ENCODE data around the gene VANGL2. TPM values are rescaled to one million over a fixed set of nuclear protein-coding genes. Genes with fewer than 3 reads are reported as not detected.

VANGL2 gene
- total RNA-seq, 6 experiments from 2014 or later, result 0.06 to 0.22 (median 0.12) TPM

DNA sequence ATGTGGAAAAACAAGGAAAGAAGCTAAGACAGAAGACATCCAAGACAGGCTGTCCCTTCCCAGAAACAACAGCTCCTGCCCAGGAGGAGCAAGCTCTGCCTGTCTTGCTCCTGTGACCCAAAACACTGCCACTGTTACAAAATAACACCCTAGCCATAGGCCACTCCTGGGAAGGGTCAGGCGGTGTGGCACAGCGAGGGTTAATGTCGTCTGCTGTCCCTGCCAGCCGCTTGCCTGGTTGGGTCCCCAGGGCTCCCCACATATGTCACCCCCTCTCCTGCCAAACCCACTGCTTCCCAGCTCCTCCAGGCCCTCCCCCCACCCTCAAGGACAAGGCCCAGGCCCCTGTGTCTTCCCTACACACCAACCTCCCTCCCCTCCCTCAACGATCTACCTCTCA lies 37.4 kb upstream of the VANGL2 start:
- no peak for TF ChIP-seq POLR2A (IDR thresholded peaks at IDR 0.05)
- TF ChIP-seq, protein P1, sequence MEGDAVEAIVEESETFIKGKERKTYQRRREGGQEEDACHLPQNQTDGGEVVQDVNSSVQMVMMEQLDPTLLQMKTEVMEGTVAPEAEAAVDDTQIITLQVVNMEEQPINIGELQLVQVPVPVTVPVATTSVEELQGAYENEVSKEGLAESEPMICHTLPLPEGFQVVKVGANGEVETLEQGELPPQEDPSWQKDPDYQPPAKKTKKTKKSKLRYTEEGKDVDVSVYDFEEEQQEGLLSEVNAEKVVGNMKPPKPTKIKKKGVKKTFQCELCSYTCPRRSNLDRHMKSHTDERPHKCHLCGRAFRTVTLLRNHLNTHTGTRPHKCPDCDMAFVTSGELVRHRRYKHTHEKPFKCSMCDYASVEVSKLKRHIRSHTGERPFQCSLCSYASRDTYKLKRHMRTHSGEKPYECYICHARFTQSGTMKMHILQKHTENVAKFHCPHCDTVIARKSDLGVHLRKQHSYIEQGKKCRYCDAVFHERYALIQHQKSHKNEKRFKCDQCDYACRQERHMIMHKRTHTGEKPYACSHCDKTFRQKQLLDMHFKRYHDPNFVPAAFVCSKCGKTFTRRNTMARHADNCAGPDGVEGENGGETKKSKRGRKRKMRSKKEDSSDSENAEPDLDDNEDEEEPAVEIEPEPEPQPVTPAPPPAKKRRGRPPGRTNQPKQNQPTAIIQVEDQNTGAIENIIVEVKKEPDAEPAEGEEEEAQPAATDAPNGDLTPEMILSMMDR (IDR thresholded peaks at IDR 0.05), result no peak
- H3K27me3 ChIP-seq, result no peaks in the 10 kb centered on the region
- H3K9me3 ChIP-seq, result no peaks in the 10 kb centered on the region
- WGBS (ENCODE audit: insufficient coverage, low coverage, low lambda C conversion rate, missing lambda C conversion rate), result 39% methylated on average over 2 of the region's 5 CpGs
- H3K27ac ChIP-seq, result no peak overlapping the region
- H3K36me3 ChIP-seq, result peaks cover 0 to 7% (median 2%) of the 10 kb centered on the region in 4 donors
- DNase-seq (no peak), ATAC-seq (no peak)
- no peaks in the 10 kb centered on the region for H3K4me1 ChIP-seq
- H3K4me3 ChIP-seq, result no peak overlapping the region
- intact Hi-C loops (cut with DNase I), result loop anchor here in 1 of 2 donors (10.0 kb wide), 1 partner anchor 168 kb away; the partner anchor contains the start of gene CASQ1

DNA sequence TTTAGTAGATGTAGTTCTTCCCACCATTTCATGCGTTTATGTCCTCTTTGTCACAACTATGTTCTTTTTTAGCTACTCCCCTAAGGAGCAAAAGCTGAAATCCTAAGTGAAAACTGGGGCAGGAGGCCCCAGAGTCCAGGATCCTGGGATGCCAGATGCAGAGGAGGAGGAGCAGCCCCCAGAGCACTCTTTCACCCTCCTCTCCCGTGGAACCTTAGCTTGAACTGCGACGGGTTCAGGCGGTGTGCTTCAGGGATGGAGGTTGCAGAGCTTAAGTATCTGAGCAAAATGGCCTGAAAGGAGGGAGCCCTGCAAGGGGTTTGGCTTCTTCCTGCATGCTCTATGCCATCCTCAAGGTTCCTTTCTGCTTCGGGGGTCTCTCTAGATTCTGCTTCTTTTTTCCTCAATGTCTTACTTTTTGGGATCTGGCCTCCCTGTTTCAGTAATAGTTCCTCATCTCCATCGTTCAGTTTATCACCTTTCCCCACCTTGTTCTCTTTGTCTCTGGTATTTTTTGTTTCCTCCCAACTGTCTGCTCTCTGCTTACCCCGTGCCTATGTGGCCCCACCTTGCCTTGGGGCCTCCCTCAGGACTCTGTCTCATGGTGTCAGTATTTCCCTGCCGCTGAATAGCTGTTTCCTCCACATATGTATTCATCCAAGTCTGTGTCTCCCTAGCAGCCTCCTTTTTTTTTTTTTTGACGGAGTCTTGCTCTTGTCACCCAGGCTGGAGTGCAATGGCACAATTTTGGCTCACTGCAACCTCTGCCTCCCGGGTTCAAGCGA lies 36.2 kb upstream of the VANGL2 start:
- H3K27me3 ChIP-seq, result no peaks in the 10 kb centered on the region
- H3K9me3 ChIP-seq, result no peaks in the 10 kb centered on the region
- no peak overlapping the region for H3K27ac ChIP-seq
- H3K4me1 ChIP-seq, result no peaks in the 10 kb centered on the region
- no peak overlapping the region for H3K4me3 ChIP-seq
- intact Hi-C loops (cut with DNase I), result loop anchor here in 1 of 2 donors (10.0 kb wide), 1 partner anchor 169 kb away; the partner anchor contains the start of gene CASQ1
- 56% methylated on average over 6 of the region's 12 CpGs for WGBS (ENCODE audit: insufficient coverage, low coverage, low lambda C conversion rate, missing lambda C conversion rate)
- H3K36me3 ChIP-seq, result peaks cover 0 to 4% (median 0%) of the 10 kb centered on the region in 4 donors
- no peak for ATAC-seq
- no peak for TF ChIP-seq POLR2A (IDR thresholded peaks at IDR 0.05)
- TF ChIP-seq, protein P1 (IDR thresholded peaks at IDR 0.05), result no peak
- no peak for DNase-seq

DNA sequence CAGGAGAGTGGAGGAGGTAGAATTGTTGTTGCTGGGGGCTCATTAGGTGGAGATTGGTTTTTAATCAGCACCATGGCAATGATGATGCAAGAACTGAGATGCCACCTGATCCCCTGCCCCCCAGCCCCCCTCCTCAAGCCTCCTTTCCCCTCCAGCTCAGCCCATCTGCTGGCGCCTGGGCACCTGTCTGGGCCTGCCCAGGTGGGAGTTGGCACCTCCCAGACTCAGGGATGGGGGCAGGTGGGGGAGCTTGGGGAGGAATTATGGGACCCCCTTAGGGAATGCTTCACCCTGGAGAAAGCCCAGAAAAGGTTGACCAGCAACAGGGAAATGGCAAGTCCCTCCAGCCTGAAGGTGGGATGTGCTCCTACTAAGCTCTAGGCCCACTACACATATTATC lies 35.0 kb upstream of the VANGL2 start:
- no peak for ATAC-seq
- peak in 1 of 3 donors; percentile 9 for DNase-seq

DNA sequence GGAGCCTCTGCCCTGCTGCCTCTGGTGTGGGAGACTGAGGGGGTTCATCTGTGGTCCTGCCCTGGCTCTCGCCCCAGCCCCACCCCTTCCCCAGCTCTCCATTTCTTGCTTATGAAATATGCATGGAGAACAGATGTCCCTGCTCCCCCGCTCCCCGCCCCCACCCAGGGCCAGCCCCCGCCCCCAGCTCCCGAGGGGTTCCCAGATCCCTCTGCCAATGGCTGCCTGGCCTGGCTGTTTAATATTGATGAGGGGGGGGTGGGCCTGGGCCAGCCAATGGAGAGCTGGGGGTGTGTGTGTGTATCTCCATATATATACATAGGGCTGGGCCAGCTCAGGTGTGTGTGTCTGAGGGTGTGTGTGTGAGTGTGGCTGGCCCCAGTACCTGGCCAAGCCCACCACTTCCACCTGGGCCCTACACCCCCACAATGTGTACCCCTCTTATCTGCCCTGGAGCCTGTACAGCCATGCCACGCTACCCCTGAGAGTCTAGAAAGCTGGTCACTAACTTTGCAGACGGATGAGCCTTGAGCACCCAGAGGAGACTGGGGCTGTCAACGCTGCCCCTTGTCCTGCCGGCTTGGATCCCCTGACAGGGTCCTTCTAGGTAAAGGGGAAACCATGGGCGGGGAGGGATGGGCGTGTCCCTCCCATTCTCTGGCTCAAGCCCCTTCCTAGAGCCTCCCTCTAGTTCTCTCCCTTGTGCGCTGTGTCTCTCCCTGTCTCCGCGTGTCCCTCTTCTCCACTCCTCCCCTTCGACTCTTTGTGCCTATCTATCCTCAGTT lies 33.4 kb upstream of the VANGL2 start, which contains the start of gene NHLH1:
NHLH1 (plus strand) TSS at position 341 of the 785 bp plus-strand sequence. CDS start 3,661 bp downstream, outside the sequence.
- no peak for TF ChIP-seq POLR2A (IDR thresholded peaks at IDR 0.05)
- TF ChIP-seq, protein P1 (IDR thresholded peaks at IDR 0.05), result no peak
- ATAC-seq (no peak), DNase-seq (peak in 1 of 3 donors; percentile 31)
- 45% methylated on average over 7 of the region's 15 CpGs for WGBS (ENCODE audit: insufficient coverage, low coverage, low lambda C conversion rate, missing lambda C conversion rate)
- Histone ChIP-seq H3K36me3 (no peaks in the 10 kb centered on the region), H3K27ac (no peak within 1 kb of the TSS), H3K27me3 (no peaks in the 10 kb centered on the region), H3K4me3 (no peak within 1 kb of the TSS), H3K9me3 (no peaks in the 10 kb centered on the region), H3K4me1 (no peaks in the 10 kb centered on the region)
- intact Hi-C loops (cut with DNase I), result loop anchor here in 1 of 2 donors (10.0 kb wide), 1 partner anchor 172 kb away; the partner anchor contains the start of gene CASQ1

More for the DNA sequence above, 35.0 kb upstream of the VANGL2 start:
- TF ChIP-seq, protein P1 (IDR thresholded peaks at IDR 0.05), result no peak
- no peak for TF ChIP-seq POLR2A (IDR thresholded peaks at IDR 0.05)
- peaks cover 0 to 2% (median 0%) of the 10 kb centered on the region in 4 donors for H3K36me3 ChIP-seq
- intact Hi-C loops (cut with DNase I), result loop anchor here in 1 of 2 donors (10.0 kb wide), 1 partner anchor 171 kb away; the partner anchor contains the start of gene CASQ1
- H3K9me3 ChIP-seq, result no peaks in the 10 kb centered on the region
- H3K27ac ChIP-seq, result no peak overlapping the region
- WGBS (ENCODE audit: insufficient coverage, low coverage, low lambda C conversion rate, missing lambda C conversion rate), result no CpG with 5 or more reads among the region's 1 CpG
- H3K4me3 ChIP-seq, result no peak overlapping the region
- H3K4me1 ChIP-seq, result no peaks in the 10 kb centered on the region
- no peaks in the 10 kb centered on the region for H3K27me3 ChIP-seq
